A673 (cell line): ENCODE data around the gene LHFPL6.

Experiments
- CTCF ChIP-seq: fragments of 300-800, 200-600 bp; sonication (generic); conservative IDR thresholded peaks from 2 replicates; pipeline ENCODE4 v1.5.1; 2017; ENCODE audit warnings: low read depth, mild to moderate bottlenecking, antibody characterized with exemption, low read length, moderate library complexity, mixed read lengths
- EZH2 ChIP-seq: fragments of 200-600 bp; sonication (generic); IDR thresholded peaks from 2 replicates; pipeline ENCODE4 v1.6.1; 2017; ENCODE audit warnings: borderline replicate concordance, low read depth, mild to moderate bottlenecking, mixed read lengths, antibody characterized with exemption, low read length; ENCODE audit not compliant: poor library complexity, severe bottlenecking

GRCh38 chr13:39531646-39532045 is 71.3 kb downstream of the LHFPL6 start:
- TF ChIP-seq CTCF (no peak), EZH2 (no peak)
